Sigmoid colon (tissue), 4 donors: ENCODE results near the gene PFKP.

Experiments used
- CTCF ChIP-seq, 4 experiments: fragments of 450-650 bp in 3 of 4; fragments of 200-600 bp in 1 of 4; IDR thresholded peaks; one replicate each; pipeline ENCODE4 v1.5.1; 2016 to 2019; ENCODE audit warnings: antibody characterized with exemption in 4 of 4, mild to moderate bottlenecking in 3 of 4, moderate library complexity in 2 of 4
- POLR2A ChIP-seq, 2 donors: fragments of 450-650 bp; IDR thresholded peaks; one replicate each; pipeline ENCODE4 v1.6.1; 2016; ENCODE audit warnings: antibody characterized with exemption in 2 of 2, mild to moderate bottlenecking in 2 of 2, moderate library complexity in 2 of 2
- POLR2AphosphoS5 ChIP-seq, 4 donors: sonication (generic); formaldehyde crosslinking; IDR thresholded peaks; one replicate each; pipeline ENCODE4 v1.6.1; 2017; ENCODE audit warnings: antibody characterized with exemption in 4 of 4

- TF ChIP-seq POLR2AphosphoS5 (IDR thresholded peaks at IDR 0.05): no peak
- no peak for TF ChIP-seq CTCF (IDR thresholded peaks at IDR 0.05)
- TF ChIP-seq POLR2A (IDR thresholded peaks at IDR 0.05): no peak
Observed at GRCh38 chr10:3173171-3173878, 106.0 kb downstream of the PFKP start.
